K562 (cell line): ENCODE data around the gene CAPRIN1. TPM values are rescaled to one million over a fixed set of nuclear protein-coding genes. Genes with fewer than 3 reads are reported as not detected.

Source experiments
- ATAC-seq: fragments of 200-7000 bp; cut with Tn5 transposase; 3 replicates; pipeline ENCODE4 v1.9.1; 2020; ENCODE audit warnings: moderate library complexity
- BruUV-seq: library from RNA; stranded (reverse); fragments of 400-500 nt; replicated peaks from 2 replicates; lab custom pipeline; 2021; lab: Mats Ljungman, UMichigan
- CTCF ChIA-PET: fragments of 300-600 bp; formaldehyde crosslinking; extraction: SDS; loops from one replicate; lab custom pipeline; 2021; ENCODE audit warnings: low intra/inter-chr PET ratio; lab: Yijun Ruan, JAX
- POLR2A ChIA-PET: fragments of 300-600, 350-650 bp; sonication (Branson Sonifier 250); formaldehyde crosslinking; extraction: SDS; loops from one replicate; lab custom pipeline; 2021; ENCODE audit warnings: antibody characterized with exemption, inconsistent platforms; lab: Yijun Ruan, JAX
- DNase-seq, 4 experiments: peaks; one replicate each; pipeline versions ENCODE4 v3.0.0 to v3.0.0-alpha.2; 2011 to 2018; ENCODE audit warnings: low spot score in 3 of 4, mixed read lengths in 3 of 4; ENCODE audit errors: extremely low read depth in 1 of 4
- FAIRE-seq: peaks from 2 replicates; lab custom pipeline; 2011; peaks lifted over from hg19 to GRCh38; lab: Jason Lieb, UNC
- H2AFZ ChIP-seq: 2 replicates; pipeline ENCODE4 v1.6.0; 2011; ENCODE audit warnings: low read depth, low read length, control low read depth, inconsistent platforms
- H3K27ac ChIP-seq: fragments of 200-600 bp; 3 replicates; pipeline ENCODE4 v1.8.0; 2011; ENCODE audit warnings: low read depth, mild to moderate bottlenecking, control low read depth, inconsistent platforms, low read length, moderate library complexity, mixed read lengths; ENCODE audit errors: extremely low read depth
- H3K27me3 ChIP-seq, 2 experiments: fragments of 300-600 bp in 1 of 2; 2 replicates in 1 of 2; 3 replicates in 1 of 2; pipeline versions ENCODE4 v1.6.0 to v1.8.0; 2011; ENCODE audit warnings: inconsistent platforms in 2 of 2, low read length in 2 of 2, mild to moderate bottlenecking in 1 of 2, mixed read lengths in 1 of 2, moderate library complexity in 1 of 2; ENCODE audit not compliant: control insufficient read depth in 2 of 2, insufficient read depth in 2 of 2
- H3K36me3 ChIP-seq: fragments of 300-600 bp; 3 replicates; pipeline ENCODE4 v1.8.0; 2011; ENCODE audit warnings: mild to moderate bottlenecking, low read length, inconsistent platforms; ENCODE audit not compliant: control insufficient read depth, insufficient read depth
- H3K4me1 ChIP-seq, 2 experiments: fragments of 200-600 bp in 1 of 2; replicated peaks in 1 of 2; 2 replicates in 1 of 2; 3 replicates in 1 of 2; pipeline versions ENCODE4 v1.5.1 to v1.8.0; 2011; ENCODE audit warnings: inconsistent platforms in 2 of 2, low read length in 2 of 2, mild to moderate bottlenecking in 1 of 2, mixed read lengths in 1 of 2, moderate library complexity in 1 of 2; ENCODE audit not compliant: control insufficient read depth in 2 of 2, insufficient read depth in 2 of 2
- H3K4me2 ChIP-seq: 2 replicates; pipeline ENCODE4 v1.6.1; 2011; ENCODE audit warnings: low read length, control low read depth, inconsistent platforms, mixed read lengths; ENCODE audit not compliant: insufficient read depth
- H3K4me3 ChIP-seq: fragments of 200-600 bp; sonication (generic), shearing (Covaris generic); 2 replicates; pipeline ENCODE4 v1.5.1; 2016; ENCODE audit warnings: control low read depth, inconsistent platforms
- H3K79me2 ChIP-seq: fragments of 200-600 bp; 3 replicates; pipeline ENCODE4 v1.8.0; 2011; ENCODE audit warnings: low read length, inconsistent platforms; ENCODE audit not compliant: control insufficient read depth, insufficient read depth
- H3K9ac ChIP-seq, 2 experiments: 2 replicates each; pipeline versions ENCODE4 v1.6.0 to v1.6.1; 2011; ENCODE audit warnings: low read depth in 2 of 2, low read length in 2 of 2, control low read depth in 1 of 2, inconsistent platforms in 1 of 2, mild to moderate bottlenecking in 1 of 2, mixed read lengths in 1 of 2; ENCODE audit not compliant: insufficient read depth in 1 of 2
- H3K9me1 ChIP-seq: one replicate; pipeline ENCODE4 v1.6.0; 2011; ENCODE audit warnings: inconsistent platforms, mild to moderate bottlenecking, low read length, moderate library complexity; ENCODE audit not compliant: control insufficient read depth, insufficient read depth
- H3K9me3 ChIP-seq: replicated peaks from 2 replicates; pipeline ENCODE4 v1.5.1; 2011; ENCODE audit warnings: low read depth, low read length, inconsistent platforms; ENCODE audit not compliant: control insufficient read depth, insufficient read depth
- H4K20me1 ChIP-seq: replicated peaks from 2 replicates; pipeline ENCODE4 v1.6.1; 2011; ENCODE audit warnings: low read length, inconsistent platforms, mixed read lengths; ENCODE audit not compliant: control insufficient read depth, insufficient read depth
- FOXK1 ChIP-seq: sonication (generic); formaldehyde crosslinking; IDR thresholded peaks from 2 replicates; pipeline ENCODE4 v1.8.0; 2022; ENCODE audit warnings: missing genetic modification reagents, mild to moderate bottlenecking, borderline replicate concordance
- PHTF2 ChIP-seq: fragments of 250-450 bp; sonication (Bioruptor Pico); IDR thresholded peaks from 2 replicates; pipeline ENCODE4 v1.5.0; 2021; ENCODE audit warnings: mild to moderate bottlenecking
- ZNF639 ChIP-seq, 2 experiments: fragments of 200-800 bp in 1 of 2; sonication (Bioruptor generic) in 1 of 2; sonication (generic) in 1 of 2; formaldehyde crosslinking in 1 of 2; IDR thresholded peaks in 1 of 2; conservative IDR thresholded peaks in 1 of 2; 2 replicates each; pipeline versions ENCODE4 v1.5.0 to v1.6.1; 2016 to 2020; ENCODE audit warnings: missing compliant biosample characterization in 1 of 2, missing genetic modification characterization in 1 of 2, missing genetic modification reagents in 1 of 2
- WGBS: fragments of 100-300 bp; shearing (Covaris generic); methylation state at CpG from one replicate; pipeline ENCODE4 v1.1.6; 2016; ENCODE audit warnings: low coverage, mixed read lengths; ENCODE audit not compliant: insufficient coverage; ENCODE audit errors: missing lambda C conversion rate; 5-methylcytosine and 5-hydroxymethylcytosine counted together
- in situ Hi-C: fragments of 300-500 bp; cut with MboI; formaldehyde crosslinking; loops from 4 replicates; pipeline ENCODE4 v1.15.0; 2018; ENCODE audit warnings: inconsistent platforms, mixed read lengths
- intact Hi-C: fragments of 100-400 bp; cut with micrococcal nuclease; formaldehyde crosslinking; loops from 2 replicates; pipeline ENCODE4 v1.14.2; 2022
- polyA plus RNA-seq, 8 experiments: library from polyadenylated mRNA; depleted of rRNA in 4 of 8; stranded (reverse) in 5 of 8; unstranded in 3 of 8; fragments of >200 nt; fragmentation: Nextera tagmentation in 2 of 8; fragmentation: Illumina TruSeq in 1 of 8; extraction: Ambion mirVana in 2 of 8; extraction: Trizol in 1 of 8; gene quantifications; 2 replicates each; pipeline versions ENCODE4 v1.2.1 to v1.2.3, GENCODE V29; 2011 to 2014; ENCODE audit warnings: inconsistent platforms in 1 of 8, missing spikeins in 1 of 8
- total RNA-seq, 7 experiments: library from RNA; depleted of rRNA in 6 of 7; stranded (reverse); fragments of >200 nt in 6 of 7; fragmentation: Illumina TruSeq in 2 of 7; extraction: Trizol in 2 of 7; gene quantifications; 2 replicates each; pipeline versions ENCODE4 v1.2.1 to v1.2.3, GENCODE V29; 2011 to 2021; ENCODE audit warnings: low replicate concordance in 1 of 7

The CAPRIN1 gene
- total and polyA plus RNA-seq, 9 of the 15 experiments (the other 6 are each of a cell fraction or from before 2014, with no cell fraction given): 49.6 to 271 (median 244) TPM

DNA sequence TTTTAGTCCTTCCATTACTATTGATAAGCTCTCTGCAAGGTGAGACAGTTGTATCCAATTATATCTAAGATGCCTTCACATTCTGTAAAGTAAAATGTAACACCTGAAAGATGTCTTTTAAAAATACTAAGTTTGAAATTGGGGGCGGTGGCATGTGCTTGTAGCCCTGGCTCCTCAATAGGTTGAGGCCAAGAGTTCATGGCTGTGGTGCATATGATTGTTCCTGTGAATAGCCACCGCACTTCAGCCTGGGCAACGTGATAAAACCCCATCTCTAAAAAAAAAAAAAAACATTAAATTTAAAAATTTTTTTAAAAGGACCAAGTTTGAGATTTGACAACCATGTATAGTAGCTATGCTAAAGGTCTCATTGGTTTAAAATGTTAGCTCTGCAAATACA, 20.5 kb downstream of the CAPRIN1 start:
- Histone ChIP-seq H3K4me1 (no peaks in the 10 kb centered on the region; a peak in 1 of 5 replicates), H3K9me3 (no peaks in the 10 kb centered on the region), H3K4me3 (no peak overlapping the region), H3K4me2 (no peak overlapping the region), H3K79me2 (peaks cover 88% of the 10 kb centered on the region), H3K27ac (no peak overlapping the region), H3K9me1 (no peaks in the 10 kb centered on the region), H3K27me3 (no peaks in the 10 kb centered on the region), H3K36me3 (peaks cover 89% of the 10 kb centered on the region), H4K20me1 (peaks cover 23% of the 10 kb centered on the region), H3K9ac (no peak overlapping the region), H2AFZ (no peak overlapping the region)
- FAIRE-seq (no peak), DNase-seq (no peak), ATAC-seq (no peak)
- intact Hi-C loops (loop anchor here (5.0 kb wide), 1 partner anchor 75 kb away; no protein-coding TSS in a partner anchor), in situ Hi-C loops (no loop called here)
- ChIA-PET POLR2A (interaction anchor here (0.7 to 2.0 kb wide), 3 partner anchors 8 to 16 kb away, joined by 3 to 5 read pairs (median 4); no protein-coding TSS in a partner anchor), CTCF (no interaction called here)
- WGBS: 84% methylated on average over 3 of the region's 3 CpGs
- TF ChIP-seq ZNF639 (CRISPR knock-in tag; conservative IDR thresholded peaks at IDR 0.05 in 1 of 2, IDR thresholded peaks at IDR 0.05 in 1 of 2) (no peak), PHTF2 (CRISPR knock-in tag) (no peak), FOXK1 (CRISPR knock-in tag) (no peak)
- TSS peak; percentile 9 for BruUV-seq
